ENCODE results near the gene LSR.

GRCh38 chr19:35208121-35208520 lies 40.7 kb upstream of the LSR start:
- no peak for TF ChIP-seq JUNB (IDR thresholded peaks at IDR 0.05; ENCODE audit: unreplicated experiment)
- TF ChIP-seq CTCF (conservative IDR thresholded peaks at IDR 0.05; ENCODE audit: low read depth in 2 of 2): no peak
- no peak for TF ChIP-seq EZH2 (IDR thresholded peaks at IDR 0.05; ENCODE audit: low read depth, unreplicated experiment)
